HEK293 (cell line): ENCODE results near the gene MTCH1.

Experiments used
- CTCF ChIA-PET: fragments of 350-600 bp; formaldehyde crosslinking; extraction: SDS; loops from one replicate; lab custom pipeline; 2021; ENCODE audit warnings: antibody characterized with exemption; lab: Yijun Ruan, JAX
- POLR2A ChIA-PET: fragments of 300-600 bp; formaldehyde crosslinking; extraction: SDS; loops from one replicate; lab custom pipeline; 2020; ENCODE audit warnings: antibody characterized with exemption, inconsistent platforms; lab: Yijun Ruan, JAX
- H3K27ac ChIP-seq: fragments of 200-500 bp; sonication (Bioruptor generic); 2 replicates; pipeline ENCODE4 v1.5.1; 2014; ENCODE audit warnings: low read depth, low read length, control low read depth, inconsistent platforms; ENCODE audit errors: extremely low read depth
- H3K36me3 ChIP-seq, 2 experiments: fragments of 200-500 bp in 1 of 2; sonication (Bioruptor generic) in 1 of 2; 1 replicate in 1 of 2; 2 replicates in 1 of 2; pipeline ENCODE4 v1.5.1; 2014 to 2017; ENCODE audit warnings: inconsistent platforms in 2 of 2, low read length in 2 of 2; ENCODE audit not compliant: control insufficient read depth in 2 of 2, insufficient read depth in 1 of 2
- H3K4me1 ChIP-seq: fragments of 200-500 bp; sonication (Bioruptor generic); 2 replicates; pipeline ENCODE4 v1.5.1; 2014; ENCODE audit warnings: mild to moderate bottlenecking, low read length, inconsistent platforms; ENCODE audit not compliant: control insufficient read depth, insufficient read depth
- H3K4me3 ChIP-seq: 2 replicates; pipeline ENCODE4 v1.5.1; 2011; ENCODE audit warnings: low read depth, mild to moderate bottlenecking, control low read depth, low read length, moderate library complexity
- H3K9me3 ChIP-seq: fragments of 200-500 bp; sonication (Bioruptor generic); 2 replicates; pipeline ENCODE4 v1.5.1; 2014; ENCODE audit warnings: low read depth, low read length, inconsistent platforms; ENCODE audit not compliant: control insufficient read depth, insufficient read depth
- BCL11B ChIP-seq: fragments of 450-650 bp; formaldehyde crosslinking; IDR thresholded peaks from 2 replicates; pipeline ENCODE4 v1.5.1; 2016; ENCODE audit warnings: low read depth, missing biosample characterization, missing genetic modification characterization
- GLIS1 ChIP-seq: fragments of 450-650 bp; formaldehyde crosslinking; IDR thresholded peaks from 2 replicates; pipeline ENCODE4 v1.5.1; 2016; ENCODE audit warnings: missing biosample characterization, missing genetic modification characterization
- KLF8 ChIP-seq: fragments of 450-650 bp; formaldehyde crosslinking; IDR thresholded peaks from 2 replicates; pipeline ENCODE4 v1.5.1; 2016; ENCODE audit warnings: missing biosample characterization, missing genetic modification characterization
- KLF9 ChIP-seq: fragments of 450-650 bp; formaldehyde crosslinking; IDR thresholded peaks from 2 replicates; pipeline ENCODE4 v1.5.1; 2016; ENCODE audit warnings: missing biosample characterization, missing genetic modification characterization, low read depth
- MYNN ChIP-seq: fragments of 450-650 bp; formaldehyde crosslinking; IDR thresholded peaks from 2 replicates; pipeline ENCODE4 v1.5.1; 2016; ENCODE audit warnings: missing biosample characterization, missing genetic modification characterization, borderline replicate concordance
- OVOL3 ChIP-seq: fragments of 450-650 bp; formaldehyde crosslinking; IDR thresholded peaks from 2 replicates; pipeline ENCODE4 v1.5.1; 2016; ENCODE audit warnings: missing biosample characterization, missing genetic modification characterization
- SETDB1 ChIP-seq: IDR thresholded peaks from one replicate; pipeline ENCODE4 v1.6.1; 2017; ENCODE audit warnings: mild to moderate bottlenecking, low read length, moderate library complexity, mixed read lengths; ENCODE audit not compliant: insufficient read length
- ZFP3 ChIP-seq: fragments of 450-650 bp; formaldehyde crosslinking; IDR thresholded peaks from 2 replicates; pipeline ENCODE4 v1.5.1; 2016; ENCODE audit warnings: low read depth, missing biosample characterization, missing genetic modification characterization
- ZNF112 ChIP-seq: fragments of 450-650 bp; formaldehyde crosslinking; IDR thresholded peaks from 2 replicates; pipeline ENCODE4 v1.5.0; 2017; ENCODE audit warnings: missing biosample characterization, missing genetic modification characterization
- ZNF266 ChIP-seq: fragments of 450-650 bp; formaldehyde crosslinking; IDR thresholded peaks from 2 replicates; pipeline ENCODE4 v1.5.1; 2016; ENCODE audit warnings: missing biosample characterization, missing genetic modification characterization, low read depth
- ZNF366 ChIP-seq: fragments of 450-650 bp; formaldehyde crosslinking; conservative IDR thresholded peaks from 2 replicates; pipeline ENCODE4 v1.5.1; 2016; ENCODE audit warnings: missing biosample characterization, missing genetic modification characterization
- ZNF394 ChIP-seq: fragments of 450-650 bp; formaldehyde crosslinking; IDR thresholded peaks from 2 replicates; pipeline ENCODE4 v1.5.1; 2016; ENCODE audit warnings: missing biosample characterization, missing genetic modification characterization, mild to moderate bottlenecking, moderate library complexity, borderline replicate concordance
- ZNF433 ChIP-seq: fragments of 450-650 bp; formaldehyde crosslinking; IDR thresholded peaks from 2 replicates; pipeline ENCODE4 v1.5.1; 2016; ENCODE audit warnings: missing biosample characterization, missing genetic modification characterization, low read depth
- ZNF529 ChIP-seq: fragments of 450-650 bp; formaldehyde crosslinking; IDR thresholded peaks from 2 replicates; pipeline ENCODE4 v1.5.1; 2017; ENCODE audit warnings: missing genetic modification characterization, missing biosample characterization; ENCODE audit not compliant: insufficient replicate concordance
- ZNF670 ChIP-seq: fragments of 450-650 bp; formaldehyde crosslinking; IDR thresholded peaks from 2 replicates; pipeline ENCODE4 v1.5.1; 2016; ENCODE audit warnings: missing biosample characterization, missing genetic modification characterization, low read depth
- ZNF776 ChIP-seq: fragments of 450-650 bp; formaldehyde crosslinking; IDR thresholded peaks from 2 replicates; pipeline ENCODE4 v1.5.0; 2017; ENCODE audit warnings: missing biosample characterization, missing genetic modification characterization, borderline replicate concordance
- ZSCAN16 ChIP-seq: fragments of 450-650 bp; formaldehyde crosslinking; IDR thresholded peaks from 2 replicates; pipeline ENCODE4 v1.5.1; 2016; ENCODE audit warnings: missing biosample characterization, missing genetic modification characterization
- ZSCAN30 ChIP-seq: fragments of 450-650 bp; IDR thresholded peaks from 2 replicates; pipeline ENCODE4 v1.5.1; 2018; ENCODE audit warnings: missing biosample characterization, mild to moderate bottlenecking, missing genetic modification characterization, moderate library complexity
- TF ChIP-seq, protein P1 (sequence below): fragments of 450-650 bp; formaldehyde crosslinking; IDR thresholded peaks from 2 replicates; pipeline ENCODE4 v1.5.1; 2016; ENCODE audit warnings: missing biosample characterization, missing genetic modification characterization
- TF ChIP-seq, protein P2 (sequence below): fragments of 450-650 bp; formaldehyde crosslinking; IDR thresholded peaks from 2 replicates; pipeline ENCODE4 v1.5.1; 2016; ENCODE audit warnings: missing biosample characterization, missing genetic modification characterization
- TF ChIP-seq, protein P3 (sequence below): fragments of 450-650 bp; formaldehyde crosslinking; IDR thresholded peaks from 2 replicates; pipeline ENCODE4 v1.5.1; 2016; ENCODE audit warnings: missing biosample characterization, missing genetic modification characterization
- TF ChIP-seq, protein P4 (sequence below): fragments of 450-650 bp; formaldehyde crosslinking; IDR thresholded peaks from 2 replicates; pipeline ENCODE4 v1.5.1; 2016; ENCODE audit warnings: missing biosample characterization, missing genetic modification characterization, borderline replicate concordance

The MTCH1 gene

DNA sequence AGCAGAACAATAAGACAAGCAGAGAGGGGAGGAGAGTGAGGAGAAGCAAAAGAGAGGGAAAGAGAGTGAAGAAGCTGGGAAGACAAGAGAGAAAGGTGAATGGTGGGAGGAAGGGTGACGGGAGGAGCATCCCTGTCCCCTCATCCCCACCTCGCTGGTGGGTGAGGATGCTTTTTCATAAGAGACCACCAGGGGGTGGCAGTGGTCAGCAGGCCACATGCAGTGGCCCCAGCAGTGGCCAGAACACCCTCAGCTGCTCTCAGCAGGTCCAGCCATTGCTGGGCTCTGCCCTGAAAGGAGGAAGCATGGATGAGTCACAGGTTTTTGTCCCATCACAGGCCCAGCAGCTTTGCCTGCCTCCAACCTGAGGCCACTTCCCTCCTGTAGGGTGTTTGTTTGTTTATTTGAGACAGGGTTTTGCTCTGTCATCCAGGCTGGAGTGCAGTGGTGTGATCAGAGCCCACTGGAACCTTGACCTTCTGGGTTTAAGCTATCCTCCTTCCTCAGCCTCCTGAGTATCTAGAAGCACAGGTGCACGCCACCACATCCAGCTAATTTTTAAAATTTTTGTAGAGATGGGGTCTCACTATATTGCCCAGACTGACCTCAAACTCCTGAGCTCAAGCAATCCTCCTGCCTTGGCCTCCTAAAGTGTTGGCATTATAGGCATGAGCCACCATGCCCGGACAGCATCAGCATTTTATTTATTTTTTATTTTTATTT is 43.4 kb upstream of the MTCH1 start:
- POLR2A ChIA-PET: interaction anchor here (0.6 to 2.5 kb wide), 7 partner anchors 108 to 181 kb away, joined by 3 to 9 read pairs (median 4); no protein-coding TSS in a partner anchor
- TF ChIP-seq GLIS1 (tag by site-specific recombination): 0 out of 2 replicates have a peak, but pooled peaks have one; percentile 15
- TF ChIP-seq ZSCAN16: peak; percentile 32
- no peak for TF ChIP-seq ZNF112 (tag by site-specific recombination)
- TF ChIP-seq ZNF670 (tag by site-specific recombination): no peak
- TF ChIP-seq ZSCAN30 (tag by site-specific recombination): no peak
- no peak for TF ChIP-seq ZNF529 (tag by site-specific recombination)
- TF ChIP-seq, protein P1, sequence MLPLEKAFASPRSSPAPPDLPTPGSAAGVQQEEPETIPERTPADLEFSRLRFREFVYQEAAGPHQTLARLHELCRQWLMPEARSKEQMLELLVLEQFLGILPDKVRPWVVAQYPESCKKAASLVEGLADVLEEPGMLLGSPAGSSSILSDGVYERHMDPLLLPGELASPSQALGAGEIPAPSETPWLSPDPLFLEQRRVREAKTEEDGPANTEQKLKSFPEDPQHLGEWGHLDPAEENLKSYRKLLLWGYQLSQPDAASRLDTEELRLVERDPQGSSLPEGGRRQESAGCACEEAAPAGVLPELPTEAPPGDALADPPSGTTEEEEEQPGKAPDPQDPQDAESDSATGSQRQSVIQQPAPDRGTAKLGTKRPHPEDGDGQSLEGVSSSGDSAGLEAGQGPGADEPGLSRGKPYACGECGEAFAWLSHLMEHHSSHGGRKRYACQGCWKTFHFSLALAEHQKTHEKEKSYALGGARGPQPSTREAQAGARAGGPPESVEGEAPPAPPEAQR: no peak
- TF ChIP-seq ZNF266 (tag by site-specific recombination): no peak
- TF ChIP-seq, protein P2, sequence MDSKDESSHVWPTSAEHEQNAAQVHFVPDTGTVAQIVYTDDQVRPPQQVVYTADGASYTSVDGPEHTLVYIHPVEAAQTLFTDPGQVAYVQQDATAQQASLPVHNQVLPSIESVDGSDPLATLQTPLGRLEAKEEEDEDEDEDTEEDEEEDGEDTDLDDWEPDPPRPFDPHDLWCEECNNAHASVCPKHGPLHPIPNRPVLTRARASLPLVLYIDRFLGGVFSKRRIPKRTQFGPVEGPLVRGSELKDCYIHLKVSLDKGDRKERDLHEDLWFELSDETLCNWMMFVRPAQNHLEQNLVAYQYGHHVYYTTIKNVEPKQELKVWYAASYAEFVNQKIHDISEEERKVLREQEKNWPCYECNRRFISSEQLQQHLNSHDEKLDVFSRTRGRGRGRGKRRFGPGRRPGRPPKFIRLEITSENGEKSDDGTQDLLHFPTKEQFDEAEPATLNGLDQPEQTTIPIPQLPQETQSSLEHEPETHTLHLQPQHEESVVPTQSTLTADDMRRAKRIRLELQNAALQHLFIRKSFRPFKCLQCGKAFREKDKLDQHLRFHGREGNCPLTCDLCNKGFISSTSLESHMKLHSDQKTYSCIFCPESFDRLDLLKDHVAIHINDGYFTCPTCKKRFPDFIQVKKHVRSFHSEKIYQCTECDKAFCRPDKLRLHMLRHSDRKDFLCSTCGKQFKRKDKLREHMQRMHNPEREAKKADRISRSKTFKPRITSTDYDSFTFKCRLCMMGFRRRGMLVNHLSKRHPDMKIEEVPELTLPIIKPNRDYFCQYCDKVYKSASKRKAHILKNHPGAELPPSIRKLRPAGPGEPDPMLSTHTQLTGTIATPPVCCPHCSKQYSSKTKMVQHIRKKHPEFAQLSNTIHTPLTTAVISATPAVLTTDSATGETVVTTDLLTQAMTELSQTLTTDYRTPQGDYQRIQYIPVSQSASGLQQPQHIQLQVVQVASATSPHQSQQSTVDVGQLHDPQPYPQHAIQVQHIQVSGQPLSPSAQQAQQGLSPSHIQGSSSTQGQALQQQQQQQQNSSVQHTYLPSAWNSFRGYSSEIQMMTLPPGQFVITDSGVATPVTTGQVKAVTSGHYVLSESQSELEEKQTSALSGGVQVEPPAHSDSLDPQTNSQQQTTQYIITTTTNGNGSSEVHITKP (tag by site-specific recombination): 0 out of 2 replicates have a peak, but pooled peaks have one; percentile 18
- no peak for TF ChIP-seq SETDB1
- no peak for TF ChIP-seq BCL11B
- peak; percentile 74; the same call in 1 of the 2 replicates for TF ChIP-seq ZNF394 (tag by site-specific recombination)
- TF ChIP-seq OVOL3 (tag by site-specific recombination): no peak
- no peak for TF ChIP-seq ZNF776
- TF ChIP-seq ZFP3 (tag by site-specific recombination): no peak
- TF ChIP-seq, protein P3, sequence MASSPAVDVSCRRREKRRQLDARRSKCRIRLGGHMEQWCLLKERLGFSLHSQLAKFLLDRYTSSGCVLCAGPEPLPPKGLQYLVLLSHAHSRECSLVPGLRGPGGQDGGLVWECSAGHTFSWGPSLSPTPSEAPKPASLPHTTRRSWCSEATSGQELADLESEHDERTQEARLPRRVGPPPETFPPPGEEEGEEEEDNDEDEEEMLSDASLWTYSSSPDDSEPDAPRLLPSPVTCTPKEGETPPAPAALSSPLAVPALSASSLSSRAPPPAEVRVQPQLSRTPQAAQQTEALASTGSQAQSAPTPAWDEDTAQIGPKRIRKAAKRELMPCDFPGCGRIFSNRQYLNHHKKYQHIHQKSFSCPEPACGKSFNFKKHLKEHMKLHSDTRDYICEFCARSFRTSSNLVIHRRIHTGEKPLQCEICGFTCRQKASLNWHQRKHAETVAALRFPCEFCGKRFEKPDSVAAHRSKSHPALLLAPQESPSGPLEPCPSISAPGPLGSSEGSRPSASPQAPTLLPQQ (tag by site-specific recombination): peak; percentile 54; the same call in 1 of the 2 replicates
- no peak for TF ChIP-seq KLF9
- no peak for TF ChIP-seq MYNN (tag by site-specific recombination)
- TF ChIP-seq, protein P4, sequence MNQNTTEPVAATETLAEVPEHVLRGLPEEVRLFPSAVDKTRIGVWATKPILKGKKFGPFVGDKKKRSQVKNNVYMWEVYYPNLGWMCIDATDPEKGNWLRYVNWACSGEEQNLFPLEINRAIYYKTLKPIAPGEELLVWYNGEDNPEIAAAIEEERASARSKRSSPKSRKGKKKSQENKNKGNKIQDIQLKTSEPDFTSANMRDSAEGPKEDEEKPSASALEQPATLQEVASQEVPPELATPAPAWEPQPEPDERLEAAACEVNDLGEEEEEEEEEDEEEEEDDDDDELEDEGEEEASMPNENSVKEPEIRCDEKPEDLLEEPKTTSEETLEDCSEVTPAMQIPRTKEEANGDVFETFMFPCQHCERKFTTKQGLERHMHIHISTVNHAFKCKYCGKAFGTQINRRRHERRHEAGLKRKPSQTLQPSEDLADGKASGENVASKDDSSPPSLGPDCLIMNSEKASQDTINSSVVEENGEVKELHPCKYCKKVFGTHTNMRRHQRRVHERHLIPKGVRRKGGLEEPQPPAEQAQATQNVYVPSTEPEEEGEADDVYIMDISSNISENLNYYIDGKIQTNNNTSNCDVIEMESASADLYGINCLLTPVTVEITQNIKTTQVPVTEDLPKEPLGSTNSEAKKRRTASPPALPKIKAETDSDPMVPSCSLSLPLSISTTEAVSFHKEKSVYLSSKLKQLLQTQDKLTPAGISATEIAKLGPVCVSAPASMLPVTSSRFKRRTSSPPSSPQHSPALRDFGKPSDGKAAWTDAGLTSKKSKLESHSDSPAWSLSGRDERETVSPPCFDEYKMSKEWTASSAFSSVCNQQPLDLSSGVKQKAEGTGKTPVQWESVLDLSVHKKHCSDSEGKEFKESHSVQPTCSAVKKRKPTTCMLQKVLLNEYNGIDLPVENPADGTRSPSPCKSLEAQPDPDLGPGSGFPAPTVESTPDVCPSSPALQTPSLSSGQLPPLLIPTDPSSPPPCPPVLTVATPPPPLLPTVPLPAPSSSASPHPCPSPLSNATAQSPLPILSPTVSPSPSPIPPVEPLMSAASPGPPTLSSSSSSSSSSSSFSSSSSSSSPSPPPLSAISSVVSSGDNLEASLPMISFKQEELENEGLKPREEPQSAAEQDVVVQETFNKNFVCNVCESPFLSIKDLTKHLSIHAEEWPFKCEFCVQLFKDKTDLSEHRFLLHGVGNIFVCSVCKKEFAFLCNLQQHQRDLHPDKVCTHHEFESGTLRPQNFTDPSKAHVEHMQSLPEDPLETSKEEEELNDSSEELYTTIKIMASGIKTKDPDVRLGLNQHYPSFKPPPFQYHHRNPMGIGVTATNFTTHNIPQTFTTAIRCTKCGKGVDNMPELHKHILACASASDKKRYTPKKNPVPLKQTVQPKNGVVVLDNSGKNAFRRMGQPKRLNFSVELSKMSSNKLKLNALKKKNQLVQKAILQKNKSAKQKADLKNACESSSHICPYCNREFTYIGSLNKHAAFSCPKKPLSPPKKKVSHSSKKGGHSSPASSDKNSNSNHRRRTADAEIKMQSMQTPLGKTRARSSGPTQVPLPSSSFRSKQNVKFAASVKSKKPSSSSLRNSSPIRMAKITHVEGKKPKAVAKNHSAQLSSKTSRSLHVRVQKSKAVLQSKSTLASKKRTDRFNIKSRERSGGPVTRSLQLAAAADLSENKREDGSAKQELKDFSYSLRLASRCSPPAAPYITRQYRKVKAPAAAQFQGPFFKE (tag by site-specific recombination): no peak
- peak; percentile 48; the same call in 1 of the 2 replicates for TF ChIP-seq ZNF366 (tag by site-specific recombination)
- TF ChIP-seq KLF8 (tag by site-specific recombination): 0 out of 2 replicates have a peak, but pooled peaks have one; percentile 17
- TF ChIP-seq ZNF433 (tag by site-specific recombination): no peak

More for the DNA sequence above, 43.4 kb upstream of the MTCH1 start:
- Histone ChIP-seq H3K9me3 (no peaks in the 10 kb centered on the region), H3K27ac (no peak overlapping the region), H3K36me3 (no peaks in the 10 kb centered on the region), H3K4me3 (no peak overlapping the region), H3K4me1 (no peaks in the 10 kb centered on the region)
- CTCF ChIA-PET: interaction anchor here (0.6 to 20.3 kb wide), 30 partner anchors 10 to 485 kb away, joined by 3 to 845 read pairs (median 4); partner anchors contain the start of gene PIM1
